Liver (tissue), 9 donors: ENCODE measurements around the gene GNG11. TPM values are rescaled to one million over a fixed set of nuclear protein-coding genes. Genes with fewer than 3 reads are reported as not detected.

Experiments used
- DNase-seq: peaks from one replicate; pipeline ENCODE4 v3.0.0-alpha.2; 2017; ENCODE audit warnings: low spot score
- H3K27ac ChIP-seq, 2 donors: one replicate each; pipeline ENCODE4 v1.7.0; 2013; ENCODE audit warnings: inconsistent platforms in 2 of 2, low read length in 2 of 2, control low read depth in 1 of 2, low read depth in 1 of 2, mild to moderate bottlenecking in 1 of 2
- H3K27me3 ChIP-seq, 4 donors: one replicate each; pipeline versions ENCODE4 v1.6.1 to v1.7.0; 2013; ENCODE audit warnings: low read length in 3 of 4, inconsistent platforms in 1 of 4, mild to moderate bottlenecking in 1 of 4, moderate library complexity in 1 of 4; ENCODE audit not compliant: control insufficient read depth in 4 of 4, insufficient read depth in 4 of 4
- H3K36me3 ChIP-seq, 4 donors: one replicate each; pipeline versions ENCODE4 v1.6.1 to v1.7.0; 2013; ENCODE audit warnings: low read length in 3 of 4, mild to moderate bottlenecking in 3 of 4, low read depth in 1 of 4, moderate library complexity in 1 of 4; ENCODE audit not compliant: control insufficient read depth in 4 of 4, insufficient read depth in 3 of 4
- H3K4me1 ChIP-seq, 4 donors: one replicate each; pipeline versions ENCODE4 v1.6.1 to v1.7.0; 2013; ENCODE audit warnings: low read length in 3 of 4, mild to moderate bottlenecking in 3 of 4, moderate library complexity in 1 of 4; ENCODE audit not compliant: control insufficient read depth in 4 of 4, insufficient read depth in 4 of 4
- H3K4me3 ChIP-seq, 3 donors: one replicate each; pipeline versions ENCODE4 v1.6.1 to v1.7.0; 2013; ENCODE audit warnings: low read length in 3 of 3, control low read depth in 1 of 3, low read depth in 1 of 3, mild to moderate bottlenecking in 1 of 3
- H3K9ac ChIP-seq, 2 donors: one replicate each; pipeline ENCODE4 v1.7.0; 2013; ENCODE audit warnings: low read length in 2 of 2, mild to moderate bottlenecking in 2 of 2, moderate library complexity in 2 of 2, control low read depth in 1 of 2, low read depth in 1 of 2
- H3K9me3 ChIP-seq, 4 donors: one replicate each; pipeline versions ENCODE4 v1.6.1 to v1.7.0; 2013; ENCODE audit warnings: low read length in 3 of 4; ENCODE audit not compliant: control insufficient read depth in 4 of 4
- FOXA2 ChIP-seq: IDR thresholded peaks from 2 replicates; pipeline ENCODE4 v1.6.1; 2016; ENCODE audit warnings: antibody characterized with exemption
- GABPA ChIP-seq, 2 donors: IDR thresholded peaks in 1 of 2; conservative IDR thresholded peaks in 1 of 2; 2 replicates each; pipeline ENCODE4 v1.6.1; 2016; ENCODE audit warnings: antibody characterized with exemption in 2 of 2, mild to moderate bottlenecking in 1 of 2, moderate library complexity in 1 of 2
- HNF4A ChIP-seq, 2 donors: conservative IDR thresholded peaks; 2 replicates each; pipeline ENCODE4 v1.6.1; 2016; ENCODE audit warnings: antibody characterized with exemption in 2 of 2, mild to moderate bottlenecking in 2 of 2
- HNF4G ChIP-seq: IDR thresholded peaks from 2 replicates; pipeline ENCODE4 v1.6.1; 2016; ENCODE audit warnings: antibody characterized with exemption
- JUND ChIP-seq, 2 donors: IDR thresholded peaks; 2 replicates each; pipeline ENCODE4 v1.6.1; 2016; ENCODE audit warnings: antibody characterized with exemption in 2 of 2
- NR2F2 ChIP-seq: IDR thresholded peaks from 2 replicates; pipeline ENCODE4 v1.6.1; 2016; ENCODE audit warnings: antibody characterized with exemption
- RXRA ChIP-seq, 2 donors: IDR thresholded peaks; 2 replicates each; pipeline ENCODE4 v1.6.1; 2017 to 2018; ENCODE audit warnings: antibody characterized with exemption in 2 of 2, mild to moderate bottlenecking in 1 of 2
- SP1 ChIP-seq: IDR thresholded peaks from 2 replicates; pipeline ENCODE4 v1.6.1; 2018; ENCODE audit warnings: antibody characterized with exemption, mild to moderate bottlenecking
- TAF1 ChIP-seq: conservative IDR thresholded peaks from 2 replicates; pipeline ENCODE4 v1.6.1; 2016; ENCODE audit warnings: antibody characterized with exemption, mild to moderate bottlenecking
- WGBS: extraction: QIAGEN DNeasy Blood & Tissue Kit; methylation state at CpG from one replicate; pipeline ENCODE4 v1.1.7; 2013; 5-methylcytosine and 5-hydroxymethylcytosine counted together
- polyA plus RNA-seq, 2 donors: library from polyadenylated mRNA; stranded (reverse) in 1 of 2; unstranded in 1 of 2; fragments of 200-250 nt in 1 of 2; fragments of >200 nt in 1 of 2; fragmentation: Nextera tagmentation in 1 of 2; extraction: Ambion mirVana in 1 of 2; gene quantifications; one replicate each; pipeline versions ENCODE4 v1.2.1 to v1.2.3, GENCODE V29; 2013 to 2015
- total RNA-seq, 2 donors: library from RNA; depleted of rRNA; stranded (reverse); fragments of >200 nt; gene quantifications; one replicate each; pipeline ENCODE4 v1.2.3, GENCODE V29; 2014
- TF ChIP-seq, protein P1 (sequence below): IDR thresholded peaks from 2 replicates; pipeline ENCODE4 v1.6.1; 2016; ENCODE audit warnings: antibody characterized with exemption
- TF ChIP-seq, protein P2 (sequence below): fragments of 150-350 bp; IDR thresholded peaks from 2 replicates; pipeline ENCODE4 v1.5.1; 2017; ENCODE audit warnings: improper control_type of control experiment, low read depth, low read length; ENCODE audit not compliant: missing input control
- TF ChIP-seq, protein P3 (sequence below): IDR thresholded peaks from 2 replicates; pipeline ENCODE4 v1.6.1; 2016; ENCODE audit warnings: antibody characterized with exemption, mild to moderate bottlenecking
- TF ChIP-seq, protein P4 (sequence below): IDR thresholded peaks from 2 replicates; pipeline ENCODE4 v1.6.1; 2016; ENCODE audit warnings: antibody characterized with exemption
- TF ChIP-seq, protein P5 (sequence below): IDR thresholded peaks from 2 replicates; pipeline ENCODE4 v1.6.1; 2016; ENCODE audit warnings: antibody characterized with exemption
- donor health status: healthy.
- donor health status: healthy.
- donor health status: healthy.
- donor health status: healthy.
- donor health status: healthy.

Gene GNG11
- total and polyA plus RNA-seq, 4 donors, result 4.0 to 11.1 (median 6.1) TPM

DNA sequence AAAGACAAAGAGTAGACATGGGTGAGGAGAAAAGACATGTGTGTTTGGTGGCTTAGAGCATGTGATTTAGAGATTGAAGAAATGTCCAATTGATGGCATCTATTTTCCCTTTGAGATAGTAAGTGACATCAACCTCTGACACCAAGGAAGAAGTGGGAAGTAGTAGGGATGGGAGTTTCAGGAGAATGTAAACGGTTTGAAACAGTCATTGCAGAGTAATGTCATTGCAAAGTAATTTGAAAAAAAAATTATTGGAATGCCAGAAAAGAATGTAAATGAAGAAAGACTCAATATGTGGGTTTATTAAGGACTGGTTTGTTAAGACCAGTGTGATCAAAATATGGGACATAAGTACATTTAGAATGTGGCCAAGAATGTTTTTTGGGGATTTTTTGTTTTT, 26.6 kb downstream of the GNG11 start:
- DNase-seq, result no peak
- Histone ChIP-seq H3K9me3 (no peaks in the 10 kb centered on the region), H3K4me3 (no peak overlapping the region), H3K27me3 (no peaks in the 10 kb centered on the region), H3K9ac (no peak overlapping the region), H3K36me3 (no peaks in the 10 kb centered on the region), H3K27ac (no peak overlapping the region), H3K4me1 (no peaks in the 10 kb centered on the region)
- WGBS, result 41% methylated on average over 1 of the region's 1 CpG
- no peak for TF ChIP-seq TAF1
- TF ChIP-seq, protein P1, sequence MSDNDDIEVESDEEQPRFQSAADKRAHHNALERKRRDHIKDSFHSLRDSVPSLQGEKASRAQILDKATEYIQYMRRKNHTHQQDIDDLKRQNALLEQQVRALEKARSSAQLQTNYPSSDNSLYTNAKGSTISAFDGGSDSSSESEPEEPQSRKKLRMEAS, result no peak
- TF ChIP-seq, protein P2, sequence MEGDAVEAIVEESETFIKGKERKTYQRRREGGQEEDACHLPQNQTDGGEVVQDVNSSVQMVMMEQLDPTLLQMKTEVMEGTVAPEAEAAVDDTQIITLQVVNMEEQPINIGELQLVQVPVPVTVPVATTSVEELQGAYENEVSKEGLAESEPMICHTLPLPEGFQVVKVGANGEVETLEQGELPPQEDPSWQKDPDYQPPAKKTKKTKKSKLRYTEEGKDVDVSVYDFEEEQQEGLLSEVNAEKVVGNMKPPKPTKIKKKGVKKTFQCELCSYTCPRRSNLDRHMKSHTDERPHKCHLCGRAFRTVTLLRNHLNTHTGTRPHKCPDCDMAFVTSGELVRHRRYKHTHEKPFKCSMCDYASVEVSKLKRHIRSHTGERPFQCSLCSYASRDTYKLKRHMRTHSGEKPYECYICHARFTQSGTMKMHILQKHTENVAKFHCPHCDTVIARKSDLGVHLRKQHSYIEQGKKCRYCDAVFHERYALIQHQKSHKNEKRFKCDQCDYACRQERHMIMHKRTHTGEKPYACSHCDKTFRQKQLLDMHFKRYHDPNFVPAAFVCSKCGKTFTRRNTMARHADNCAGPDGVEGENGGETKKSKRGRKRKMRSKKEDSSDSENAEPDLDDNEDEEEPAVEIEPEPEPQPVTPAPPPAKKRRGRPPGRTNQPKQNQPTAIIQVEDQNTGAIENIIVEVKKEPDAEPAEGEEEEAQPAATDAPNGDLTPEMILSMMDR, result no peak
- TF ChIP-seq, protein P3, sequence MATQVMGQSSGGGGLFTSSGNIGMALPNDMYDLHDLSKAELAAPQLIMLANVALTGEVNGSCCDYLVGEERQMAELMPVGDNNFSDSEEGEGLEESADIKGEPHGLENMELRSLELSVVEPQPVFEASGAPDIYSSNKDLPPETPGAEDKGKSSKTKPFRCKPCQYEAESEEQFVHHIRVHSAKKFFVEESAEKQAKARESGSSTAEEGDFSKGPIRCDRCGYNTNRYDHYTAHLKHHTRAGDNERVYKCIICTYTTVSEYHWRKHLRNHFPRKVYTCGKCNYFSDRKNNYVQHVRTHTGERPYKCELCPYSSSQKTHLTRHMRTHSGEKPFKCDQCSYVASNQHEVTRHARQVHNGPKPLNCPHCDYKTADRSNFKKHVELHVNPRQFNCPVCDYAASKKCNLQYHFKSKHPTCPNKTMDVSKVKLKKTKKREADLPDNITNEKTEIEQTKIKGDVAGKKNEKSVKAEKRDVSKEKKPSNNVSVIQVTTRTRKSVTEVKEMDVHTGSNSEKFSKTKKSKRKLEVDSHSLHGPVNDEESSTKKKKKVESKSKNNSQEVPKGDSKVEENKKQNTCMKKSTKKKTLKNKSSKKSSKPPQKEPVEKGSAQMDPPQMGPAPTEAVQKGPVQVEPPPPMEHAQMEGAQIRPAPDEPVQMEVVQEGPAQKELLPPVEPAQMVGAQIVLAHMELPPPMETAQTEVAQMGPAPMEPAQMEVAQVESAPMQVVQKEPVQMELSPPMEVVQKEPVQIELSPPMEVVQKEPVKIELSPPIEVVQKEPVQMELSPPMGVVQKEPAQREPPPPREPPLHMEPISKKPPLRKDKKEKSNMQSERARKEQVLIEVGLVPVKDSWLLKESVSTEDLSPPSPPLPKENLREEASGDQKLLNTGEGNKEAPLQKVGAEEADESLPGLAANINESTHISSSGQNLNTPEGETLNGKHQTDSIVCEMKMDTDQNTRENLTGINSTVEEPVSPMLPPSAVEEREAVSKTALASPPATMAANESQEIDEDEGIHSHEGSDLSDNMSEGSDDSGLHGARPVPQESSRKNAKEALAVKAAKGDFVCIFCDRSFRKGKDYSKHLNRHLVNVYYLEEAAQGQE, result no peak
- no peak for TF ChIP-seq NR2F2
- TF ChIP-seq, protein P4, sequence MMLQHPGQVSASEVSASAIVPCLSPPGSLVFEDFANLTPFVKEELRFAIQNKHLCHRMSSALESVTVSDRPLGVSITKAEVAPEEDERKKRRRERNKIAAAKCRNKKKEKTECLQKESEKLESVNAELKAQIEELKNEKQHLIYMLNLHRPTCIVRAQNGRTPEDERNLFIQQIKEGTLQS, result no peak
- TF ChIP-seq RXRA (IDR thresholded peaks at IDR 0.05), result no peak
- no peak for TF ChIP-seq HNF4G
- TF ChIP-seq HNF4A (conservative IDR thresholded peaks at IDR 0.05), result no peak
- no peak for TF ChIP-seq GABPA (IDR thresholded peaks at IDR 0.05 in 1 of 2, conservative IDR thresholded peaks at IDR 0.05 in 1 of 2)
- no peak for TF ChIP-seq JUND (IDR thresholded peaks at IDR 0.05)
- TF ChIP-seq FOXA2, result no peak
- TF ChIP-seq, protein P5, sequence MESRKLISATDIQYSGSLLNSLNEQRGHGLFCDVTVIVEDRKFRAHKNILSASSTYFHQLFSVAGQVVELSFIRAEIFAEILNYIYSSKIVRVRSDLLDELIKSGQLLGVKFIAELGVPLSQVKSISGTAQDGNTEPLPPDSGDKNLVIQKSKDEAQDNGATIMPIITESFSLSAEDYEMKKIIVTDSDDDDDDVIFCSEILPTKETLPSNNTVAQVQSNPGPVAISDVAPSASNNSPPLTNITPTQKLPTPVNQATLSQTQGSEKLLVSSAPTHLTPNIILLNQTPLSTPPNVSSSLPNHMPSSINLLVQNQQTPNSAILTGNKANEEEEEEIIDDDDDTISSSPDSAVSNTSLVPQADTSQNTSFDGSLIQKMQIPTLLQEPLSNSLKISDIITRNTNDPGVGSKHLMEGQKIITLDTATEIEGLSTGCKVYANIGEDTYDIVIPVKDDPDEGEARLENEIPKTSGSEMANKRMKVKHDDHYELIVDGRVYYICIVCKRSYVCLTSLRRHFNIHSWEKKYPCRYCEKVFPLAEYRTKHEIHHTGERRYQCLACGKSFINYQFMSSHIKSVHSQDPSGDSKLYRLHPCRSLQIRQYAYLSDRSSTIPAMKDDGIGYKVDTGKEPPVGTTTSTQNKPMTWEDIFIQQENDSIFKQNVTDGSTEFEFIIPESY, result no peak

DNA sequence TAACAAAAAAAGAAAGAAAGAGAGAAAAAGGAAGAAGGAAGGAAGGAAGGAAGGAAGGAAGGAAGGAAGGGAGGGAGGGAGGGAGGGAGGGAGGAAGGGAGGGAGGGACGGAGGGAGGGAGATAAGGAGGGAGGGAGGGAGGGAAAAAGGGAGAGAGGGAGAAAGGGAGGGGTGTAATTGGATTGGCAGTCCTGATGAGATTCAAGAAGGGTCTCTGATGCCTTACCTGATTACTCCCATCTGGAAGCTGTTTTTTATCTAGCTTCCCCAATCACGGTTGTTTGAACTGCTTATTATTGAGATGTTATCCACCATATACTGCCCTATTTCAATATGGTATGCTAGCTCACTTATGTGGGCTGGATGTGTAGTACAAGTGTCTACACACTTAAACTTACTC, 27.3 kb downstream of the GNG11 start:
- TF ChIP-seq, protein P3, result no peak
- TF ChIP-seq, protein P4, result no peak
- no peak for TF ChIP-seq FOXA2
- TF ChIP-seq RXRA (IDR thresholded peaks at IDR 0.05), result no peak
- no peak for TF ChIP-seq HNF4G
- TF ChIP-seq, protein P1, result no peak
- no peak for TF ChIP-seq SP1
- TF ChIP-seq, protein P5, result no peak
- Histone ChIP-seq H3K4me1 (no peaks in the 10 kb centered on the region), H3K9ac (no peak overlapping the region), H3K27me3 (no peaks in the 10 kb centered on the region), H3K36me3 (no peaks in the 10 kb centered on the region), H3K9me3 (no peaks in the 10 kb centered on the region), H3K27ac (no peak overlapping the region), H3K4me3 (no peak overlapping the region)
- DNase-seq, result no peak
- WGBS, result 60% methylated on average over 2 of the region's 2 CpGs
